IMR-90 (cell line): ENCODE data around the gene TTC28. TPM values are rescaled to one million over a fixed set of nuclear protein-coding genes. Genes with fewer than 3 reads are reported as not detected.

Experiments
- ATAC-seq: fragments of 200-7000 bp; cut with Tn5 transposase; 2 replicates; pipeline ENCODE4 v1.9.1; 2020; ENCODE audit warnings: low read depth, mild to moderate bottlenecking, moderate library complexity
- BruUV-seq: library from RNA; stranded (reverse); fragments of 400-500 nt; replicated peaks from 2 replicates; lab custom pipeline; 2021; lab: Mats Ljungman, UMichigan
- CTCF ChIA-PET: fragments of 300-600 bp; formaldehyde crosslinking; extraction: SDS; loops from one replicate; lab custom pipeline; 2021; ENCODE audit warnings: antibody characterized with exemption; lab: Yijun Ruan, JAX
- POLR2A ChIA-PET: fragments of 300-600 bp; sonication (Branson Sonifier 250); formaldehyde crosslinking; loops from one replicate; lab custom pipeline; 2022; ENCODE audit warnings: antibody characterized with exemption; ENCODE audit not compliant: unreplicated experiment; lab: Charles Lee
- DNase-seq: peaks from one replicate; pipeline ENCODE4 v3.0.0; 2013
- H2AFZ ChIP-seq: replicated peaks from 2 replicates; pipeline ENCODE3; 2013; ENCODE audit warnings: low read length, mild to moderate bottlenecking; ENCODE audit not compliant: poor library complexity
- H2AK5ac ChIP-seq: 2 replicates; pipeline ENCODE4 v1.6.1; 2013; ENCODE audit warnings: low read depth, low read length, inconsistent platforms
- H2AK9ac ChIP-seq: replicated peaks from 2 replicates; pipeline ENCODE3; 2013; ENCODE audit warnings: mild to moderate bottlenecking, low read depth, low read length, moderate library complexity; ENCODE audit not compliant: poor library complexity
- H2BK120ac ChIP-seq: 2 replicates; pipeline ENCODE4 v1.6.1; 2013; ENCODE audit warnings: low read depth, low read length, inconsistent platforms
- H2BK15ac ChIP-seq: 3 replicates; pipeline ENCODE4 v1.6.1; 2013; ENCODE audit warnings: low read depth, low read length, inconsistent platforms
- H2BK20ac ChIP-seq: 2 replicates; pipeline ENCODE4 v1.6.1; 2013; ENCODE audit warnings: low read depth, mild to moderate bottlenecking, inconsistent platforms, low read length, moderate library complexity
- H2BK5ac ChIP-seq: 2 replicates; pipeline ENCODE4 v1.6.1; 2013; ENCODE audit warnings: mild to moderate bottlenecking, low read depth, low read length, inconsistent platforms; ENCODE audit not compliant: poor library complexity, severe bottlenecking
- H3K14ac ChIP-seq: replicated peaks from 2 replicates; pipeline ENCODE4 v1.6.1; 2013; ENCODE audit warnings: low read depth, low read length, inconsistent platforms
- H3K18ac ChIP-seq: 2 replicates; pipeline ENCODE4 v1.6.1; 2013; ENCODE audit warnings: low read depth, low read length, control low read depth
- H3K23ac ChIP-seq: 2 replicates; pipeline ENCODE4 v1.6.1; 2013; ENCODE audit warnings: low read depth, low read length, inconsistent platforms
- H3K27ac ChIP-seq: 2 replicates; pipeline ENCODE4 v1.5.1; 2013; ENCODE audit warnings: mild to moderate bottlenecking, control low read depth, low read length; ENCODE audit not compliant: insufficient read depth
- H3K27me3 ChIP-seq: 2 replicates; pipeline ENCODE4 v1.6.1; 2013; ENCODE audit warnings: low read length; ENCODE audit not compliant: control insufficient read depth, insufficient read depth
- H3K36me3 ChIP-seq: 2 replicates; pipeline ENCODE4 v1.6.1; 2013; ENCODE audit warnings: low read length, mixed read lengths; ENCODE audit not compliant: control insufficient read depth, insufficient read depth
- H3K4ac ChIP-seq: 2 replicates; pipeline ENCODE4 v1.6.1; 2013; ENCODE audit warnings: low read depth, low read length, inconsistent platforms
- H3K4me1 ChIP-seq: 2 replicates; pipeline ENCODE4 v1.6.1; 2013; ENCODE audit warnings: low read length, mixed read lengths; ENCODE audit not compliant: control insufficient read depth, insufficient read depth
- H3K4me2 ChIP-seq: 2 replicates; pipeline ENCODE4 v1.6.1; 2013; ENCODE audit warnings: low read depth, mild to moderate bottlenecking, control low read depth, low read length, moderate library complexity
- H3K4me3 ChIP-seq: 2 replicates; pipeline ENCODE4 v1.5.1; 2013; ENCODE audit warnings: low read depth, mild to moderate bottlenecking, control low read depth, low read length, moderate library complexity; ENCODE audit not compliant: insufficient read depth
- H3K56ac ChIP-seq: 2 replicates; pipeline ENCODE4 v1.6.1; 2013; ENCODE audit warnings: low read length, inconsistent platforms; ENCODE audit not compliant: insufficient read depth; ENCODE audit errors: extremely low read depth
- H3K79me1 ChIP-seq, 2 experiments: 2 replicates each; pipeline ENCODE4 v1.6.1; 2013; ENCODE audit warnings: low read length in 2 of 2, inconsistent platforms in 1 of 2, low read depth in 1 of 2
- H3K9ac ChIP-seq: 2 replicates; pipeline ENCODE4 v1.6.1; 2013; ENCODE audit warnings: low read depth, low read length, control low read depth
- H3K9me1 ChIP-seq: 2 replicates; pipeline ENCODE4 v1.6.1; 2013; ENCODE audit warnings: low read length, inconsistent platforms; ENCODE audit not compliant: insufficient read depth
- H3K9me3 ChIP-seq: 2 replicates; pipeline ENCODE4 v1.6.1; 2013; ENCODE audit warnings: low read length; ENCODE audit not compliant: control insufficient read depth, insufficient read depth
- H4K20me1 ChIP-seq: 2 replicates; pipeline ENCODE4 v1.6.1; 2013; ENCODE audit warnings: low read length, inconsistent platforms; ENCODE audit not compliant: insufficient read depth
- H4K5ac ChIP-seq: 2 replicates; pipeline ENCODE4 v1.6.1; 2013; ENCODE audit warnings: mild to moderate bottlenecking, low read depth, low read length, control low read depth
- H4K8ac ChIP-seq, 2 experiments: 2 replicates each; pipeline ENCODE4 v1.6.1; 2013; ENCODE audit warnings: low read depth in 2 of 2, low read length in 2 of 2, control low read depth in 1 of 2, inconsistent platforms in 1 of 2
- H4K91ac ChIP-seq: 2 replicates; pipeline ENCODE4 v1.6.1; 2013; ENCODE audit warnings: low read depth, low read length, inconsistent platforms; ENCODE audit not compliant: insufficient read depth
- BHLHE40 ChIP-seq: fragments of 150-350 bp; IDR thresholded peaks from 2 replicates; pipeline ENCODE4 v1.6.1; 2016; ENCODE audit warnings: mild to moderate bottlenecking, low read depth, low read length
- MAZ ChIP-seq: IDR thresholded peaks from 2 replicates; pipeline ENCODE4 v1.6.1; 2012; ENCODE audit warnings: low read depth, mild to moderate bottlenecking, low read length, improper control_type of control experiment, moderate library complexity, borderline replicate concordance
- MXI1 ChIP-seq: IDR thresholded peaks from 2 replicates; pipeline ENCODE4 v1.6.1; 2012; ENCODE audit warnings: low read depth, mild to moderate bottlenecking, low read length, moderate library complexity, borderline replicate concordance
- NFE2L2 ChIP-seq: fragments of 150-350 bp; IDR thresholded peaks from 2 replicates; pipeline ENCODE4 v1.6.1; 2016; ENCODE audit warnings: low read depth, mild to moderate bottlenecking, low read length
- RAD21 ChIP-seq: IDR thresholded peaks from 2 replicates; pipeline ENCODE4 v1.6.1; 2012; ENCODE audit warnings: low read length, improper control_type of control experiment
- WGBS, 2 experiments: methylation state at CpG; one replicate each; pipeline versions ENCODE4 v1.1.5 to v1.1.7; 2013; ENCODE audit warnings: missing lambda C conversion rate in 2 of 2; ENCODE audit not compliant: insufficient read length in 1 of 2; ENCODE audit errors: extremely low coverage in 2 of 2; 5-methylcytosine and 5-hydroxymethylcytosine counted together
- dilution Hi-C: fragments of 300-500 bp; cut with HindIII; formaldehyde crosslinking; loops from one replicate; pipeline ENCODE4 v1.14.3; 2018; ENCODE audit warnings: low sequenced_read_pairs; ENCODE audit not compliant: unreplicated experiment
- in situ Hi-C: fragments of 300-500 bp; cut with MboI; formaldehyde crosslinking; loops from 3 replicates; pipeline ENCODE4 v1.14.3; 2019; ENCODE audit warnings: low sequenced_read_pairs, inconsistent platforms, mixed read lengths
- intact Hi-C: fragments of 100-400 bp; cut with micrococcal nuclease; formaldehyde crosslinking; loops from 2 replicates; pipeline ENCODE4 v1.10.0; 2022
- polyA plus RNA-seq, 3 experiments: library from polyadenylated mRNA; depleted of rRNA; stranded (reverse); fragments of >200 nt; gene quantifications; 2 replicates each; pipeline ENCODE4 v1.2.3, GENCODE V29; 2012; ENCODE audit warnings: low replicate concordance in 1 of 3
- total RNA-seq: library from RNA; depleted of rRNA; stranded (reverse); fragments of >200 nt; gene quantifications from 2 replicates; pipeline ENCODE4 v1.2.3, GENCODE V29; 2012
- TF ChIP-seq, protein P1 (sequence below): fragments of 150-350 bp; IDR thresholded peaks from 2 replicates; pipeline ENCODE4 v1.6.1; 2017; ENCODE audit warnings: mild to moderate bottlenecking, antibody characterized with exemption, low read length, low read depth
- TF ChIP-seq, protein P2 (sequence below): fragments of 150-350 bp; IDR thresholded peaks from 2 replicates; pipeline ENCODE4 v1.6.1; 2016; ENCODE audit warnings: low read depth, mild to moderate bottlenecking, low read length, moderate library complexity, borderline replicate concordance
- TF ChIP-seq, protein P3 (sequence below): conservative IDR thresholded peaks from 2 replicates; pipeline ENCODE4 v1.5.1; 2012; ENCODE audit warnings: mild to moderate bottlenecking, low read depth, low read length, improper control_type of control experiment

Gene TTC28
- total and polyA plus RNA-seq, 2 of the 4 experiments (the other 2 are of a cell fraction): 5.6 to 13.3 TPM

DNA sequence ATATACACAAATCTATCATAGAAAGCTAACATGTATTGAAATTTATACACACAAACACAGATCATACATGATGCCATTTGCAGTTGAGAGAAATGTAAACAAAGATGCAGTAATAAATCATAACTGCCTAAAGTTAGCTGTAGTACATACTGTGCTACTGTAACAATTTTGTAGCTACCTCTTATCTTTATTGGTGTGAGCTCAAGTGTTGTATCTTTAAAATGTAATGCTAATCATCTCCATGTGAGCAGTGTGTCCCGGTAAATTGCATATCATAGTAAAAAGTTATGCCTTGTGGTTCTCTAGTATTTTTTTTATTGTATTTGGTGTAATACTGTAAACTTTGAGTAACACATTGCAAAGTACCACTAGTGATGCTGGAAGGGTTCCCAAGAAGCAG lies 743.7 kb downstream of the TTC28 start:
- no peak overlapping the region for H3K18ac ChIP-seq
- H2BK15ac ChIP-seq: no peak overlapping the region
- intact Hi-C loops: loop anchor here (2.0 kb wide), 1 partner anchor 13 kb away; no protein-coding TSS in a partner anchor
- H3K23ac ChIP-seq: no peak overlapping the region
- H4K91ac ChIP-seq: no peak overlapping the region
- no peak overlapping the region for H4K8ac ChIP-seq
- H3K4me1 ChIP-seq: no peaks in the 10 kb centered on the region
- no peak for ATAC-seq
- no peak overlapping the region for H4K5ac ChIP-seq
- no TSS peak for BruUV-seq
- H3K79me1 ChIP-seq: peaks cover 5 to 6% of the 10 kb centered on the region in 2 experiments; a peak in 2 of 4 replicates
- H3K9me1 ChIP-seq: no peaks in the 10 kb centered on the region
- H2BK5ac ChIP-seq: no peak overlapping the region
- TF ChIP-seq MXI1: no peak
- TF ChIP-seq BHLHE40: no peak
- no peak for TF ChIP-seq MAZ
- TF ChIP-seq, protein P1, sequence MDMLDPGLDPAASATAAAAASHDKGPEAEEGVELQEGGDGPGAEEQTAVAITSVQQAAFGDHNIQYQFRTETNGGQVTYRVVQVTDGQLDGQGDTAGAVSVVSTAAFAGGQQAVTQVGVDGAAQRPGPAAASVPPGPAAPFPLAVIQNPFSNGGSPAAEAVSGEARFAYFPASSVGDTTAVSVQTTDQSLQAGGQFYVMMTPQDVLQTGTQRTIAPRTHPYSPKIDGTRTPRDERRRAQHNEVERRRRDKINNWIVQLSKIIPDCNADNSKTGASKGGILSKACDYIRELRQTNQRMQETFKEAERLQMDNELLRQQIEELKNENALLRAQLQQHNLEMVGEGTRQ: no peak
- no peak for TF ChIP-seq NFE2L2
- TF ChIP-seq, protein P2, sequence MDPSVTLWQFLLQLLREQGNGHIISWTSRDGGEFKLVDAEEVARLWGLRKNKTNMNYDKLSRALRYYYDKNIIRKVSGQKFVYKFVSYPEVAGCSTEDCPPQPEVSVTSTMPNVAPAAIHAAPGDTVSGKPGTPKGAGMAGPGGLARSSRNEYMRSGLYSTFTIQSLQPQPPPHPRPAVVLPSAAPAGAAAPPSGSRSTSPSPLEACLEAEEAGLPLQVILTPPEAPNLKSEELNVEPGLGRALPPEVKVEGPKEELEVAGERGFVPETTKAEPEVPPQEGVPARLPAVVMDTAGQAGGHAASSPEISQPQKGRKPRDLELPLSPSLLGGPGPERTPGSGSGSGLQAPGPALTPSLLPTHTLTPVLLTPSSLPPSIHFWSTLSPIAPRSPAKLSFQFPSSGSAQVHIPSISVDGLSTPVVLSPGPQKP: no peak
- TF ChIP-seq RAD21: no peak
- TF ChIP-seq, protein P3, sequence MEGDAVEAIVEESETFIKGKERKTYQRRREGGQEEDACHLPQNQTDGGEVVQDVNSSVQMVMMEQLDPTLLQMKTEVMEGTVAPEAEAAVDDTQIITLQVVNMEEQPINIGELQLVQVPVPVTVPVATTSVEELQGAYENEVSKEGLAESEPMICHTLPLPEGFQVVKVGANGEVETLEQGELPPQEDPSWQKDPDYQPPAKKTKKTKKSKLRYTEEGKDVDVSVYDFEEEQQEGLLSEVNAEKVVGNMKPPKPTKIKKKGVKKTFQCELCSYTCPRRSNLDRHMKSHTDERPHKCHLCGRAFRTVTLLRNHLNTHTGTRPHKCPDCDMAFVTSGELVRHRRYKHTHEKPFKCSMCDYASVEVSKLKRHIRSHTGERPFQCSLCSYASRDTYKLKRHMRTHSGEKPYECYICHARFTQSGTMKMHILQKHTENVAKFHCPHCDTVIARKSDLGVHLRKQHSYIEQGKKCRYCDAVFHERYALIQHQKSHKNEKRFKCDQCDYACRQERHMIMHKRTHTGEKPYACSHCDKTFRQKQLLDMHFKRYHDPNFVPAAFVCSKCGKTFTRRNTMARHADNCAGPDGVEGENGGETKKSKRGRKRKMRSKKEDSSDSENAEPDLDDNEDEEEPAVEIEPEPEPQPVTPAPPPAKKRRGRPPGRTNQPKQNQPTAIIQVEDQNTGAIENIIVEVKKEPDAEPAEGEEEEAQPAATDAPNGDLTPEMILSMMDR: no peak
- no CpG with 5 or more reads among the region's 1 CpG for WGBS, 2 experiments
- no peak for DNase-seq
- H3K4ac ChIP-seq: no peak overlapping the region
- H3K4me2 ChIP-seq: no peak overlapping the region
- dilution Hi-C loops: no loop called here
- no peak overlapping the region for H3K56ac ChIP-seq
- no peak overlapping the region for H2AK5ac ChIP-seq
- ChIA-PET CTCF (no interaction called here), POLR2A (interaction anchor here (1.6 kb wide), 1 partner anchor 17 kb away, joined by 3 read pairs; the partner anchor contains the start of gene PITPNB)
- H2AFZ ChIP-seq: no peak overlapping the region
- H3K9me3 ChIP-seq: no peaks in the 10 kb centered on the region
- H3K9ac ChIP-seq: no peak overlapping the region
- no peak overlapping the region for H2BK20ac ChIP-seq
- H3K14ac ChIP-seq: no peak overlapping the region
- no peaks in the 10 kb centered on the region for H4K20me1 ChIP-seq
- H3K27me3 ChIP-seq: no peaks in the 10 kb centered on the region
- H3K36me3 ChIP-seq: peaks cover 1% of the 10 kb centered on the region; the same call in 1 of the 2 replicates
- no peak overlapping the region for H3K4me3 ChIP-seq
- in situ Hi-C loops: no loop called here
- no peak overlapping the region for H3K27ac ChIP-seq
- no peak overlapping the region for H2BK120ac ChIP-seq
- no peak overlapping the region for H2AK9ac ChIP-seq
